GM23338 (cell line): ENCODE results near the gene SFT2D3. TPM values are rescaled to one million over a fixed set of nuclear protein-coding genes. Genes with fewer than 3 reads are reported as not detected.

Experiments used
- ATAC-seq: fragments of 200-7000 bp; cut with Tn5 transposase; 3 replicates; pipeline ENCODE4 v1.9.1; 2020
- DNase-seq: peaks from one replicate; pipeline ENCODE4 v3.0.0-alpha.2; 2015; ENCODE audit warnings: low spot score
- H2AFZ ChIP-seq: fragments of 200-600 bp; sonication (generic); 2 replicates; pipeline ENCODE4 v1.8.0; 2016; ENCODE audit warnings: antibody characterized with exemption, mild to moderate bottlenecking, moderate library complexity
- H3F3A ChIP-seq: fragments of 200-600 bp; sonication (generic); replicated peaks from 2 replicates; pipeline ENCODE4 v1.8.0; 2017; ENCODE audit warnings: antibody characterized with exemption, mixed run types, low read depth
- H3K27ac ChIP-seq: fragments of 200-600 bp; sonication (generic); 2 replicates; pipeline ENCODE4 v1.6.1; 2016; ENCODE audit warnings: low read depth
- H3K27me3 ChIP-seq: fragments of 200-600 bp; sonication (generic); 2 replicates; pipeline ENCODE4 v1.8.0; 2016; ENCODE audit warnings: mild to moderate bottlenecking, mixed run types, moderate library complexity; ENCODE audit not compliant: insufficient read depth
- H3K36me3 ChIP-seq: fragments of 200-600 bp; sonication (generic); 2 replicates; pipeline ENCODE4 v1.8.0; 2016; ENCODE audit warnings: mild to moderate bottlenecking; ENCODE audit not compliant: insufficient read depth
- H3K4me1 ChIP-seq: fragments of 200-600 bp; sonication (generic); 2 replicates; pipeline ENCODE4 v1.8.0; 2016; ENCODE audit warnings: mild to moderate bottlenecking, moderate library complexity; ENCODE audit not compliant: insufficient read depth
- H3K4me2 ChIP-seq: fragments of 200-600 bp; sonication (generic); 2 replicates; pipeline ENCODE4 v1.7.1; 2017; ENCODE audit warnings: mixed run types
- H3K4me3 ChIP-seq: fragments of 200-600 bp; sonication (generic); 2 replicates; pipeline ENCODE4 v1.6.1; 2016; ENCODE audit warnings: mixed run types
- H3K79me2 ChIP-seq: fragments of 200-600 bp; sonication (generic); replicated peaks from 2 replicates; pipeline ENCODE4 v1.8.0; 2017; ENCODE audit warnings: mild to moderate bottlenecking; ENCODE audit not compliant: insufficient read depth
- H3K9me2 ChIP-seq: fragments of 200-600 bp; sonication (generic); 2 replicates; pipeline ENCODE4 v1.8.0; 2017; ENCODE audit not compliant: insufficient read depth
- H4K20me1 ChIP-seq: fragments of 200-600 bp; sonication (generic); replicated peaks from 2 replicates; pipeline ENCODE4 v1.8.0; 2017; ENCODE audit warnings: mild to moderate bottlenecking; ENCODE audit not compliant: insufficient read depth
- H3K27ac Mint-ChIP-seq: 2 replicates; pipeline ENCODE4 v1.8.0; 2020; ENCODE audit warnings: inconsistent platforms, mild to moderate bottlenecking, moderate library complexity, mixed read lengths
- H3K27me3 Mint-ChIP-seq: 3 replicates; pipeline ENCODE4 v1.8.0; 2022; ENCODE audit warnings: low read depth, mild to moderate bottlenecking, moderate library complexity, mixed read lengths, inconsistent platforms; ENCODE audit not compliant: insufficient read depth, poor library complexity
- H3K36me3 Mint-ChIP-seq: 3 replicates; pipeline ENCODE4 v1.8.0; 2021; ENCODE audit warnings: low read depth, mild to moderate bottlenecking, inconsistent platforms, moderate library complexity, mixed read lengths
- H3K4me1 Mint-ChIP-seq: 3 replicates; pipeline ENCODE4 v1.8.0; 2020; ENCODE audit warnings: mild to moderate bottlenecking, inconsistent platforms, mixed read lengths
- H3K4me3 Mint-ChIP-seq: 3 replicates; pipeline ENCODE4 v1.8.0; 2021; ENCODE audit warnings: moderate library complexity, mild to moderate bottlenecking, inconsistent platforms, mixed read lengths
- H3K9me3 Mint-ChIP-seq: 3 replicates; pipeline ENCODE4 v1.8.0; 2020; ENCODE audit warnings: moderate library complexity, mild to moderate bottlenecking, inconsistent platforms, mixed read lengths
- CREB1 ChIP-seq: fragments of 250-450 bp; sonication (Bioruptor Pico); IDR thresholded peaks from 2 replicates; pipeline ENCODE4 v1.5.0; 2020; ENCODE audit warnings: low read depth, mild to moderate bottlenecking, moderate library complexity
- ETS1 ChIP-seq: IDR thresholded peaks from 2 replicates; pipeline ENCODE4 v1.6.1; 2016; ENCODE audit warnings: antibody characterized with exemption
- EZH2phosphoT487 ChIP-seq: fragments of 200-600 bp; sonication (generic); IDR thresholded peaks from one replicate; pipeline ENCODE4 v1.8.1; 2018; ENCODE audit warnings: antibody characterized with exemption; ENCODE audit not compliant: unreplicated experiment
- NANOG ChIP-seq: IDR thresholded peaks from 2 replicates; pipeline ENCODE4 v1.6.1; 2016; ENCODE audit warnings: antibody characterized with exemption, borderline replicate concordance
- REST ChIP-seq: IDR thresholded peaks from one replicate; pipeline ENCODE4 v1.6.1; 2018; ENCODE audit warnings: antibody characterized with exemption; ENCODE audit not compliant: unreplicated experiment
- STAT1 ChIP-seq: IDR thresholded peaks from one replicate; pipeline ENCODE4 v1.6.1; 2016; ENCODE audit warnings: antibody characterized with exemption; ENCODE audit not compliant: unreplicated experiment
- ZNF331 ChIP-seq: fragments of 250-450 bp; sonication (Bioruptor Pico); IDR thresholded peaks from 2 replicates; pipeline ENCODE4 v1.5.0; 2020; ENCODE audit warnings: low read depth, mild to moderate bottlenecking, moderate library complexity
- ZNF462 ChIP-seq: fragments of 250-450 bp; sonication (Bioruptor Pico); IDR thresholded peaks from 2 replicates; pipeline ENCODE4 v1.5.0; 2020; ENCODE audit warnings: mild to moderate bottlenecking, moderate library complexity
- polyA plus RNA-seq: library from polyadenylated mRNA; unstranded; fragments of >200 nt; fragmentation: Nextera tagmentation; extraction: Ambion mirVana; gene quantifications from 2 replicates; pipeline ENCODE4 v1.2.1, GENCODE V29; 2016
- total RNA-seq: library from RNA; depleted of rRNA; stranded (reverse); fragments of >200 nt; shearing (Covaris generic); gene quantifications from 2 replicates; pipeline ENCODE4 v1.2.3, GENCODE V29; 2014

Gene SFT2D3
- total and polyA plus RNA-seq, 2 experiments from 2014 or later = 13.7 TPM; not detected in 1

- no peak for TF ChIP-seq REST
These were observed 49.2 kb upstream of the SFT2D3 start (continued) for GRCh38 chr2:127651971-127652550.

GRCh38 chr2:127652786-127653357, 48.4 kb upstream of the SFT2D3 start:
- TF ChIP-seq ETS1 (no peak), NANOG (no peak), CREB1 (no peak), EZH2phosphoT487 (no peak), STAT1 (no peak)
- Histone ChIP-seq H3K79me2 (no peaks in the 10 kb centered on the region), H3F3A (no peaks in the 10 kb centered on the region), H2AFZ (no peak overlapping the region), H4K20me1 (no peaks in the 10 kb centered on the region; the same call in 1 of the 2 replicates), H3K4me1 (no peaks in the 10 kb centered on the region), H3K4me3 (no peak overlapping the region), H3K36me3 (no peaks in the 10 kb centered on the region), H3K9me2 (no peaks in the 10 kb centered on the region), H3K27me3 (no peaks in the 10 kb centered on the region), H3K4me2 (no peak overlapping the region), H3K27ac (no peak overlapping the region)
- DNase-seq (no peak), ATAC-seq (no peak)
- H3K27ac Mint-ChIP-seq = no peak overlapping the region; the same call in 1 of the 2 replicates
- H3K4me1 Mint-ChIP-seq = peaks cover 10% of the 10 kb centered on the region
- no peaks in the 10 kb centered on the region for H3K9me3 Mint-ChIP-seq
- peaks cover 22% of the 10 kb centered on the region for H3K27me3 Mint-ChIP-seq
- H3K4me3 Mint-ChIP-seq = no peak overlapping the region
- H3K36me3 Mint-ChIP-seq = no peaks in the 10 kb centered on the region; the same call in 2 of the 3 replicates

- Histone ChIP-seq H3K4me3 (no peak overlapping the region), H2AFZ (no peak overlapping the region), H3K27ac (no peak overlapping the region), H3F3A (no peaks in the 10 kb centered on the region), H3K27me3 (no peaks in the 10 kb centered on the region), H3K79me2 (no peaks in the 10 kb centered on the region), H3K9me2 (no peaks in the 10 kb centered on the region), H3K4me2 (no peak overlapping the region), H4K20me1 (no peaks in the 10 kb centered on the region; the same call in 1 of the 2 replicates), H3K4me1 (no peaks in the 10 kb centered on the region), H3K36me3 (no peaks in the 10 kb centered on the region)
- H3K36me3 Mint-ChIP-seq = no peaks in the 10 kb centered on the region; the same call in 2 of the 3 replicates
- DNase-seq (no peak), ATAC-seq (no peak)
- no peak overlapping the region for H3K4me3 Mint-ChIP-seq
- H3K9me3 Mint-ChIP-seq = no peaks in the 10 kb centered on the region
- H3K27ac Mint-ChIP-seq = no peak overlapping the region
- H3K27me3 Mint-ChIP-seq = peaks cover 22% of the 10 kb centered on the region
- peaks cover 8% of the 10 kb centered on the region for H3K4me1 Mint-ChIP-seq
- no peak for TF ChIP-seq ZNF462 (CRISPR knock-in tag)
- TF ChIP-seq ZNF331 (CRISPR knock-in tag) = no peak
- no peak for TF ChIP-seq CREB1
These were observed 47.7 kb upstream of the SFT2D3 start for GRCh38 chr2:127653421-127654083.
